HepG2 (cell line): ENCODE data around the gene POU2AF3.

Experiments
- HCFC1 ChIP-seq: fragments of 150-350 bp; IDR thresholded peaks from 2 replicates; pipeline ENCODE4 v1.6.1; 2014; ENCODE audit warnings: low read depth, low read length
- HNRNPLL ChIP-seq: fragments of 200-400 bp; formaldehyde crosslinking; IDR thresholded peaks from 2 replicates; pipeline ENCODE4 v1.6.1; 2017; ENCODE audit warnings: mild to moderate bottlenecking, low read depth, low read length; ENCODE audit not compliant: poor library complexity, severe bottlenecking
- NFE2 ChIP-seq: sonication (generic); formaldehyde crosslinking; IDR thresholded peaks from 2 replicates; pipeline ENCODE4 v1.4.0; 2020; ENCODE audit warnings: missing genetic modification reagents
- RAD21 ChIP-seq: fragments of 450-650 bp; formaldehyde crosslinking; IDR thresholded peaks from 2 replicates; pipeline ENCODE4 v1.5.0; 2020; ENCODE audit warnings: mild to moderate bottlenecking
- RBAK ChIP-seq: sonication (generic); formaldehyde crosslinking; IDR thresholded peaks from 2 replicates; pipeline ENCODE4 v1.5.1; 2020; ENCODE audit warnings: mild to moderate bottlenecking, missing genetic modification reagents
- ZNF589 ChIP-seq: sonication (generic); formaldehyde crosslinking; conservative IDR thresholded peaks from 2 replicates; pipeline ENCODE4 v1.8.0; 2022; ENCODE audit warnings: mild to moderate bottlenecking, moderate library complexity, missing genetic modification reagents
- TF ChIP-seq, protein P1 (sequence below): sonication (generic); formaldehyde crosslinking; IDR thresholded peaks from 2 replicates; pipeline ENCODE4 v1.4.0; 2020; ENCODE audit warnings: missing genetic modification reagents

DNA sequence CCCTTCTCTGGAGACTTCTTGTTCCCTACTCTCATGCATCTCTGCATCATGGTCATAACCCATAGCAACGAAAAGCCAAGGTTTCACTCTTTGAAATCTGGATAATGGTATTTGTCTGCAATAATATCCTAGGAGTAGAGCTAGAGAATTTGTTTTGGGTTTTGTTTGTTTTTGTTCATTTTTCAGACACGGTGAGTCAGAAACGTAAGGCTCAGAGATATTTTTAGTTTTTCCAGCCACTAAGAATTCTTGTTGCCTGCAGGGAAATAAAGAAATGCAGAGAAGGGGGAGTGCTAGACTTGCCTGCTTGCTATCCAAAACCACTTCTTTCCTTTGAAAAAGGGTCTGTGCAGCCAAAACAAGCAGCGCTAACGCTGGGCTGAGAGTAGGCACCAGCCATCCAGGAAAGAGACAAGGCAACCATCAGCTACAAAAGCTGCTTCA, 26.0 kb downstream of the POU2AF3 start:
- TF ChIP-seq RAD21 (CRISPR knock-in tag): no peak
- TF ChIP-seq ZNF589 (CRISPR knock-in tag): no peak
- TF ChIP-seq RBAK (CRISPR knock-in tag): no peak
- TF ChIP-seq, protein P1, sequence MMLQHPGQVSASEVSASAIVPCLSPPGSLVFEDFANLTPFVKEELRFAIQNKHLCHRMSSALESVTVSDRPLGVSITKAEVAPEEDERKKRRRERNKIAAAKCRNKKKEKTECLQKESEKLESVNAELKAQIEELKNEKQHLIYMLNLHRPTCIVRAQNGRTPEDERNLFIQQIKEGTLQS (CRISPR knock-in tag): no peak
- no peak for TF ChIP-seq HCFC1
- TF ChIP-seq NFE2 (CRISPR knock-in tag): no peak
- TF ChIP-seq HNRNPLL: no peak
